GM13977 (cell line): ENCODE measurements around the gene GABBR2.

Experiments
- DNase-seq: peaks from one replicate; pipeline ENCODE4 v3.0.0; 2012; ENCODE audit warnings: low spot score
- in situ Hi-C: fragments of 300-500 bp; cut with MboI; formaldehyde crosslinking; loops from one replicate; pipeline ENCODE4 v1.12.0; 2022; ENCODE audit warnings: low sequenced_read_pairs, low pct_unique_long_range_greater_than_20kb, mixed read lengths, inconsistent platforms; ENCODE audit not compliant: unreplicated experiment
- TF ChIP-seq, protein P1 (sequence below): IDR thresholded peaks from 2 replicates; pipeline ENCODE4 v1.5.1; 2012; ENCODE audit warnings: mild to moderate bottlenecking, control low read depth; ENCODE audit not compliant: insufficient read depth; ENCODE audit errors: extremely low read depth, missing control alignments

Gene GABBR2

DNA sequence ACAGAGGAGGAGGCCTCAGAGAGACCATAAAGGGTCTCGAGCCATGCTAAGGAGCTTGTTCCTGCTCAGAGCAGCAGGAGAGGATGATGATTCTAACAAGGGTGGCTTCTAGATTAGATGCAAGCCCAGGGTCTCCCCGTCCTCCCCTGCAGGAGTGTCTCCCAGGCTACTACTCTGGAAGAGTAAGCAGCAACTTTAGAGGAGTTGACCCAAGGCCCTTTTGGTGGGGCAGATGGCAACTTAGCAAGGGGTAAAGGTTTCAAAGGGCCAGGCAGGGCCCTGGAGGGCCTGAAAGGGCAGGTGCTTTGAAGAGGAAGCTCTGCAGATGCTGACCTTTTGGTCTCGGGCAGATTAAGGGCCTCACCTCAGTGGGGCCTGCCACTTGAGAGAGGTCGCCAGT lies 174.9 kb downstream of the GABBR2 start:
- TF ChIP-seq, protein P1, sequence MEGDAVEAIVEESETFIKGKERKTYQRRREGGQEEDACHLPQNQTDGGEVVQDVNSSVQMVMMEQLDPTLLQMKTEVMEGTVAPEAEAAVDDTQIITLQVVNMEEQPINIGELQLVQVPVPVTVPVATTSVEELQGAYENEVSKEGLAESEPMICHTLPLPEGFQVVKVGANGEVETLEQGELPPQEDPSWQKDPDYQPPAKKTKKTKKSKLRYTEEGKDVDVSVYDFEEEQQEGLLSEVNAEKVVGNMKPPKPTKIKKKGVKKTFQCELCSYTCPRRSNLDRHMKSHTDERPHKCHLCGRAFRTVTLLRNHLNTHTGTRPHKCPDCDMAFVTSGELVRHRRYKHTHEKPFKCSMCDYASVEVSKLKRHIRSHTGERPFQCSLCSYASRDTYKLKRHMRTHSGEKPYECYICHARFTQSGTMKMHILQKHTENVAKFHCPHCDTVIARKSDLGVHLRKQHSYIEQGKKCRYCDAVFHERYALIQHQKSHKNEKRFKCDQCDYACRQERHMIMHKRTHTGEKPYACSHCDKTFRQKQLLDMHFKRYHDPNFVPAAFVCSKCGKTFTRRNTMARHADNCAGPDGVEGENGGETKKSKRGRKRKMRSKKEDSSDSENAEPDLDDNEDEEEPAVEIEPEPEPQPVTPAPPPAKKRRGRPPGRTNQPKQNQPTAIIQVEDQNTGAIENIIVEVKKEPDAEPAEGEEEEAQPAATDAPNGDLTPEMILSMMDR: no peak
- in situ Hi-C loops: no loop called here
- no peak for DNase-seq

GRCh38 chr9:98533132-98533531 lies 175.6 kb downstream of the GABBR2 start:
- TF ChIP-seq, protein P1: no peak
- no peak for DNase-seq
- in situ Hi-C loops: no loop called here

- in situ Hi-C loops: no loop called here
- no peak for DNase-seq
- TF ChIP-seq, protein P1: no peak
Measured at GRCh38 chr9:98532574-98532973, 176.2 kb downstream of the GABBR2 start.

- in situ Hi-C loops: no loop called here
- TF ChIP-seq, protein P1: no peak
- DNase-seq: no peak
Measured at GRCh38 chr9:98532147-98532546, 176.6 kb downstream of the GABBR2 start.

GRCh38 chr9:98530806-98531386 lies 177.8 kb downstream of the GABBR2 start:
- DNase-seq: no peak
- in situ Hi-C loops: no loop called here
- TF ChIP-seq, protein P1: no peak

DNA sequence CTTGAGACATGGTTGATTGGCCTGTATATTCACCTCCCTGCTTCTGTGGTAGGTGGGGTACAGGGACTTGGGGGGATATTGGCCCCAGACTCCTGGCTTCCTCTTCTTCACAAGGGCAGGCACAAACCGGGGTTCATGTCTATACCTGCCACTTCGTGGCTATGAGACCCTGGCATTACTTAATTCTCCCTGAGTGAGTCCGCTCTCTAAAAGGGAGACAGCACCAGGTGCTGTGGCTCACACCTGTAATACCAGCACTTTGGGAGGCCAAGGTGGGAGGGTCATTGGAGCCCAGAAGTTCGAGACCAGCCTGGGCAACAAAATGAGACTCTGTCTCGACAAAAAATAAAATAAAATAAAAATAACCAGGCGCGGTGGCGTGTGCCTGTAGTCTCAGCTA lies 178.5 kb downstream of the GABBR2 start:
- in situ Hi-C loops: no loop called here
- DNase-seq: no peak

More for the DNA sequence above, 178.5 kb downstream of the GABBR2 start:
- TF ChIP-seq, protein P1: no peak
